Tibial nerve (tissue), 4 donors: ENCODE data around the gene SPESP1. TPM values are rescaled to one million over a fixed set of nuclear protein-coding genes. Genes with fewer than 3 reads are reported as not detected.
A peak's percentile ranks its signal among the peaks of the same experiment; 100 is the strongest.

Experiments used
- DNase-seq, 2 donors: peaks; one replicate each; pipeline ENCODE4 v3.0.0-alpha.2; 2019; ENCODE audit warnings: low spot score in 2 of 2
- H3K27ac ChIP-seq, 4 donors: fragments of 200-600 bp; sonication (generic) in 3 of 4; one replicate each; pipeline ENCODE4 v1.5.1; 2017 to 2019; ENCODE audit warnings: mild to moderate bottlenecking in 1 of 4
- H3K27me3 ChIP-seq, 2 donors: fragments of 200-600 bp; sonication (generic) in 1 of 2; one replicate each; pipeline versions ENCODE4 v1.5.1 to v1.6.0; 2017 to 2019
- H3K36me3 ChIP-seq, 3 donors: fragments of 200-600 bp; sonication (generic); one replicate each; pipeline ENCODE4 v1.5.1; 2018 to 2019
- H3K4me1 ChIP-seq, 4 donors: fragments of 200-600 bp; sonication (generic) in 3 of 4; one replicate each; pipeline ENCODE4 v1.5.1; 2017 to 2019
- H3K4me3 ChIP-seq, 4 donors: fragments of 200-600 bp; sonication (generic) in 3 of 4; one replicate each; pipeline ENCODE4 v1.5.1; 2017 to 2019; ENCODE audit warnings: mild to moderate bottlenecking in 1 of 4, moderate library complexity in 1 of 4
- H3K9me3 ChIP-seq, 4 donors: fragments of 200-600 bp; sonication (generic) in 3 of 4; one replicate each; pipeline ENCODE4 v1.5.1; 2017 to 2019
- EP300 ChIP-seq, 2 donors: sonication (generic); formaldehyde crosslinking; IDR thresholded peaks; one replicate each; pipeline ENCODE4 v1.6.1; 2017; ENCODE audit warnings: antibody characterized with exemption in 2 of 2, mild to moderate bottlenecking in 1 of 2
- POLR2A ChIP-seq, 2 donors: fragments of 450-650 bp; IDR thresholded peaks; one replicate each; pipeline ENCODE4 v1.6.1; 2017; ENCODE audit warnings: antibody characterized with exemption in 2 of 2, mild to moderate bottlenecking in 2 of 2, moderate library complexity in 2 of 2
- WGBS, 2 donors: methylation state at CpG; one replicate each; pipeline ENCODE4 v1.1.5; 2018; 5-methylcytosine and 5-hydroxymethylcytosine counted together
- total RNA-seq, 4 donors: library from RNA; depleted of rRNA; stranded (reverse); fragments of >200 nt; gene quantifications; one replicate each; pipeline ENCODE4 v1.1.0, GENCODE V29; 2016
- TF ChIP-seq, protein P1 (sequence below), 5 experiments: fragments of 200-600 bp in 3 of 5; fragments of 450-650 bp in 2 of 5; sonication (generic) in 3 of 5; IDR thresholded peaks; one replicate each; pipeline ENCODE4 v1.5.1; 2016 to 2019; ENCODE audit warnings: antibody characterized with exemption in 5 of 5, mild to moderate bottlenecking in 3 of 5, moderate library complexity in 2 of 5

SPESP1 gene
- 1 to 10 TPM; 1.7 to 3.5 (median 1.9) TPM for total RNA-seq

DNA sequence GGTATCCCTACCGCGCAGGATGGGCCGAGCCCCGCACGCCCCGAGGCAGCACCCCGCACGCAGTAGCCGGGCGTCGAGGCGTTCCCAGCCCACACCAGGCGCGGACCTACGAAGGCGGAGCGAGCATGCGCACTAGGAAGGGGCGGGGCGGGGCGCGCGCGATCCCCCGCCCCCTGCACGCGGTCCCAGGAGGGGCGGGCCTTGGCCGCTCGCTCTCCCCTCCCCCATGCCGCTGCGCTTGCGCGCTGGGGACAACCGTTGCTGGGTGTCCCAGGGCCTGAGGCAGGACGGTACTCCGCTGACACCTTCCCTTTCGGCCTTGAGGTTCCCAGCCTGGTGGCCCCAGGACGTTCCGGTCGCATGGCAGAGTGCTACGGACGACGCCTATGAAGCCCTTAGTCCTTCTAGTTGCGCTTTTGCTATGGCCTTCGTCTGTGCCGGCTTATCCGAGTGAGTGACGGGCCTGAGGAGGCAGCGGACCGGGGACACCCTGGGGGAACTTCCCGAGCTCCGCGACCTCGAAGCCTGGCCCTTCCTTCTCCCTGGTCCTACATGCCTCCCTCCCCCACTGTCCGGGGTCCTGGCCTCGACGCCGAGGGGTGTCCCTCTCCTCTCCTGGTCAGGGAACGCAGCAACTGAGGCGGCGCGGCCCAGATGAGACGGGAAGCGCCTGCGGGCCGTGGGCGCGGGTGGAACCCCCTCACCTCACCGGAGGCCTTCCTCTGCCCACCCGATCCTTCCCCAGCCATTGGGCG lies at the start of gene SPESP1:
SPESP1 (plus strand) TSS at position 258 of the 755 bp plus-strand sequence; CDS start at position 387, 129 bp downstream.
- peak within 1 kb of the TSS; percentile 24 to 51 (median 31) for H3K4me3 ChIP-seq
- H3K36me3 ChIP-seq, result no peaks in the 10 kb centered on the region
- no peak within 1 kb of the TSS for H3K27ac ChIP-seq
- 68 to 79% methylated on average over 54 to 71 of the region's 72 CpGs for WGBS, 2 donors
- peak in 1 of 2 donors; percentile 41 for TF ChIP-seq EP300 (IDR thresholded peaks at IDR 0.05)
- TF ChIP-seq, protein P1, sequence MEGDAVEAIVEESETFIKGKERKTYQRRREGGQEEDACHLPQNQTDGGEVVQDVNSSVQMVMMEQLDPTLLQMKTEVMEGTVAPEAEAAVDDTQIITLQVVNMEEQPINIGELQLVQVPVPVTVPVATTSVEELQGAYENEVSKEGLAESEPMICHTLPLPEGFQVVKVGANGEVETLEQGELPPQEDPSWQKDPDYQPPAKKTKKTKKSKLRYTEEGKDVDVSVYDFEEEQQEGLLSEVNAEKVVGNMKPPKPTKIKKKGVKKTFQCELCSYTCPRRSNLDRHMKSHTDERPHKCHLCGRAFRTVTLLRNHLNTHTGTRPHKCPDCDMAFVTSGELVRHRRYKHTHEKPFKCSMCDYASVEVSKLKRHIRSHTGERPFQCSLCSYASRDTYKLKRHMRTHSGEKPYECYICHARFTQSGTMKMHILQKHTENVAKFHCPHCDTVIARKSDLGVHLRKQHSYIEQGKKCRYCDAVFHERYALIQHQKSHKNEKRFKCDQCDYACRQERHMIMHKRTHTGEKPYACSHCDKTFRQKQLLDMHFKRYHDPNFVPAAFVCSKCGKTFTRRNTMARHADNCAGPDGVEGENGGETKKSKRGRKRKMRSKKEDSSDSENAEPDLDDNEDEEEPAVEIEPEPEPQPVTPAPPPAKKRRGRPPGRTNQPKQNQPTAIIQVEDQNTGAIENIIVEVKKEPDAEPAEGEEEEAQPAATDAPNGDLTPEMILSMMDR (IDR thresholded peaks at IDR 0.05), result no peak
- no peaks in the 10 kb centered on the region for H3K9me3 ChIP-seq
- peak in 1 of 2 donors; percentile 19 for DNase-seq
- no peaks in the 10 kb centered on the region for H3K27me3 ChIP-seq
- no peaks in the 10 kb centered on the region for H3K4me1 ChIP-seq

DNA sequence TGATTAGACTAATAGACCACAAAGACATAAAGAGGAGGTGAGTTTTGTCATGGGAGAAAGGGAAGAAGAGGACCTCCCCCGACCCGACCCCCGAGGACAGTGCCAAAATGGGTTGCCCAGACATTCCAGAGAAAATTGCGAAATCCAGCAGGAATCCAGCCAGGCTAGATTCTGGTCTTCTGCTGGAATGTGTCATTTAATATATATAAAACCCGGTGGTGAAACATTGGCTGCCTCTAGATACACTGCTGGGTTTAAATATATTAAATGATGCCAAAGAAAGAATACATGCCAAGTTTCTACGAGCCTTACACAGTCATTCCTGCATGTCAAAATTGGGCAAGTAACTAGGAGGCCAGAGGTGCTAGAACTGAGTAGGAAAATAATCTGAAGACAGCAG lies 45.3 kb upstream of the SPESP1 start:
- Histone ChIP-seq H3K9me3 (no peaks in the 10 kb centered on the region), H3K27ac (no peak overlapping the region), H3K36me3 (no peaks in the 10 kb centered on the region), H3K4me3 (no peak overlapping the region), H3K4me1 (no peaks in the 10 kb centered on the region), H3K27me3 (no peaks in the 10 kb centered on the region)
- TF ChIP-seq, protein P1 (IDR thresholded peaks at IDR 0.05), result no peak
- no peak for DNase-seq
- 28 to 33% methylated on average over 6 of the region's 6 CpGs for WGBS, 2 donors

- Histone ChIP-seq H3K27ac (no peak overlapping the region), H3K9me3 (no peaks in the 10 kb centered on the region), H3K27me3 (no peaks in the 10 kb centered on the region), H3K36me3 (no peaks in the 10 kb centered on the region), H3K4me1 (no peaks in the 10 kb centered on the region), H3K4me3 (no peak overlapping the region)
- DNase-seq, result no peak
- TF ChIP-seq, protein P1 (IDR thresholded peaks at IDR 0.05), result no peak
- TF ChIP-seq EP300 (IDR thresholded peaks at IDR 0.05), result no peak
- WGBS, 2 donors, result 93 to 95% methylated on average over 3 of the region's 3 CpGs
These were observed 43.2 kb upstream of the SPESP1 start for GRCh38 chr15:68887120-68887519.

DNA sequence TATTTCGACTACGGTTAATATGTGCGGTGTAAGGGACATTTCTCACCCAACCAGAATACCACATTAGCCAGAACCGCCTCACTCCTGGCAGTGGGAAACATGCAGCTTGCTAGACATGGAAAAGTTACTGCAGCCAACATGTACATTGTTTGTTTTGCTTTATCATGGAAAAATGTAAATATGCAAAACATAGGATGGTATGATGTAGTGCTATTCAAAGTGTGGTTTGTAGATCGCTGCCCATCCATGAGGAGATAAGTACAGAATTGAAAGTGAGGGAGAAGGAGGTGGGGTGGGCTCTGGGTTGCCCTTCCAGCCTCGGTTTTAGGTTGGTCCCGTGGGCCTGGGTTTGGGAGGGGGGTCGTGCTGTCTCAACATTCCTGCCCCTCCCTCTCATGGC lies 42.5 kb upstream of the SPESP1 start:
- Histone ChIP-seq H3K27me3 (no peaks in the 10 kb centered on the region), H3K9me3 (no peaks in the 10 kb centered on the region), H3K4me3 (no peak overlapping the region), H3K4me1 (no peaks in the 10 kb centered on the region), H3K27ac (no peak overlapping the region), H3K36me3 (no peaks in the 10 kb centered on the region)
- DNase-seq, result no peak
- 79 to 80% methylated on average over 8 of the region's 8 CpGs for WGBS, 2 donors
- TF ChIP-seq, protein P1 (IDR thresholded peaks at IDR 0.05), result no peak
- no peak for TF ChIP-seq POLR2A (IDR thresholded peaks at IDR 0.05)
- no peak for TF ChIP-seq EP300 (IDR thresholded peaks at IDR 0.05)

DNA sequence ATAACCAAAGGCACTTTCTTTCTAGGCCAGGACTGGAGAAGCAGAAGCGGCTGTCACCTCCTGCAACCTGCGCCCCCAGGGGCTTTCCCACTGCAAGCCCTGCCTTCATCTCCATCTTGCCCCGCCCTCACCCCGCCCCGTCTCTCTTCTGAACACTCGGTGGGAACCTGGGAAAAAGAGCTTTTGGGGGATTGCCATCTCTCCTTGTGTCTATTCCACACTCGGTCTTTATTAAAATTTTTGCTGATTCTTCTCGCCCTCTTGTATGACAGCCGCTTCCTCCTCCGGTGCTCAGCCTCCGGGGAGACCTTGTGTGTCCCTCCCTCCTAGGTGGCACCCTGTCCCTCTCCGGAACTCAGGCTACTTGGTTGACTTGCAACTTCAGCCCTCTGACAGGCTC lies 41.9 kb upstream of the SPESP1 start:
- no peaks in the 10 kb centered on the region for H3K9me3 ChIP-seq
- no peak for DNase-seq
- H3K36me3 ChIP-seq, result no peaks in the 10 kb centered on the region
- no peak overlapping the region for H3K4me3 ChIP-seq
- peaks cover 0 to 4% of the 10 kb centered on the region in 2 donors for H3K27me3 ChIP-seq
- 59 to 63% methylated on average over 12 of the region's 12 CpGs for WGBS, 2 donors
- H3K27ac ChIP-seq, result no peak overlapping the region
- H3K4me1 ChIP-seq, result no peaks in the 10 kb centered on the region
- TF ChIP-seq POLR2A (IDR thresholded peaks at IDR 0.05) (no peak), EP300 (IDR thresholded peaks at IDR 0.05) (no peak)
- TF ChIP-seq, protein P1 (IDR thresholded peaks at IDR 0.05), result no peak
